Measurements from ENCODE around the gene RALY.

GRCh38 chr20:34131491-34131890, 137.8 kb downstream of the RALY start:
- TF ChIP-seq CTCF (IDR thresholded peaks at IDR 0.05) (no peak), EP300 (IDR thresholded peaks at IDR 0.05) (no peak)

All from ovary (tissue), 3 donors.